NCI-H2029 treated with DMSO at 0.1 percent for 48 hours (cell line): ENCODE results near the gene FCGR2B.
A peak's percentile ranks its signal among the peaks of the same experiment; 100 is the strongest.
"Not testable (repeated sequence)": the region's sequence is repeated elsewhere in the genome, so short reads cannot be mapped to it uniquely, and the experiment has no call there.

Experiments
- DNase-seq: peaks from one replicate; lab custom pipeline; 2025; lab: John Stamatoyannopoulos, UW

The FCGR2B gene

GRCh38 chr1:161647507-161648360 is 15.2 kb upstream of the FCGR2B start:
- peak; percentile 2 for DNase-seq

GRCh38 chr1:161653541-161653940 is 9.4 kb upstream of the FCGR2B start:
- not testable (repeated sequence) for DNase-seq

- DNase-seq = not testable (repeated sequence)
Measured at GRCh38 chr1:161653971-161654370, 9.0 kb upstream of the FCGR2B start.

GRCh38 chr1:161658524-161658923 is 4.4 kb upstream of the FCGR2B start:
- not testable (repeated sequence) for DNase-seq

- DNase-seq = not testable (repeated sequence)
Measured at GRCh38 chr1:161661660-161662311, 1.2 kb upstream of the FCGR2B start.

- not testable (repeated sequence) for DNase-seq
Measured at GRCh38 chr1:161663569-161663968, 626 bp downstream of the FCGR2B start.

- not testable (repeated sequence) for DNase-seq
Measured at GRCh38 chr1:161664689-161665088, 1.7 kb downstream of the FCGR2B start.

- DNase-seq = not testable (repeated sequence)
Measured at GRCh38 chr1:161671045-161672020, 8.4 kb downstream of the FCGR2B start.

- DNase-seq = not testable (repeated sequence)
Measured at GRCh38 chr1:161673437-161673836, 10.5 kb downstream of the FCGR2B start.

GRCh38 chr1:161674447-161674846 is 11.5 kb downstream of the FCGR2B start:
- not testable (repeated sequence) for DNase-seq

GRCh38 chr1:161674908-161675307 is 12.0 kb downstream of the FCGR2B start:
- not testable (repeated sequence) for DNase-seq

GRCh38 chr1:161676441-161676840 is 13.5 kb downstream of the FCGR2B start:
- DNase-seq = no peak

- no peak for DNase-seq
Measured at GRCh38 chr1:161676958-161677689, 14.2 kb downstream of the FCGR2B start.

GRCh38 chr1:161678500-161678899 is 15.6 kb downstream of the FCGR2B start:
- no peak for DNase-seq

- no peak for DNase-seq
Measured at GRCh38 chr1:161681879-161682278, 18.9 kb downstream of the FCGR2B start.

- no peak for DNase-seq
Measured at GRCh38 chr1:161688946-161689345, 26.0 kb downstream of the FCGR2B start.

- no peak for DNase-seq
Measured at GRCh38 chr1:161691846-161692245, 28.9 kb downstream of the FCGR2B start.

GRCh38 chr1:161693020-161693712 is 30.2 kb downstream of the FCGR2B start:
- not testable (repeated sequence) for DNase-seq

- not testable (repeated sequence) for DNase-seq
Measured at GRCh38 chr1:161698302-161698701, 35.4 kb downstream of the FCGR2B start.

- no peak for DNase-seq
Measured at GRCh38 chr1:161702250-161702649, 39.3 kb downstream of the FCGR2B start.

GRCh38 chr1:161705537-161705936 is 42.6 kb downstream of the FCGR2B start:
- DNase-seq = no peak
